ENCODE measurements around the gene ARVCF.

ARVCF gene

GRCh38 chr22:20053407-20054033 lies 36.9 kb upstream of the ARVCF start:
- CTCF ChIA-PET, result interaction anchor here (0.6 kb wide), 1 partner anchor 89 kb away, joined by 3 read pairs; no protein-coding TSS in a partner anchor
- no peak overlapping the region for H3K4me3 ChIP-seq (ENCODE audit: low read depth, low read length)
- H3K4me1 ChIP-seq (ENCODE audit: control insufficient read depth, insufficient read depth, low read length), result no peaks in the 10 kb centered on the region
- POLR2A ChIA-PET, result no interaction called here
- peaks cover 0 to 57% of the 10 kb centered on the region in 2 experiments; a peak in 2 of 3 replicates for H3K36me3 ChIP-seq (ENCODE audit: control insufficient read depth in 2 of 2, insufficient read depth in 1 of 2, low read length in 2 of 2)
- TF ChIP-seq ZNF341 (tag by site-specific recombination; IDR thresholded peaks at IDR 0.05; ENCODE audit: low read depth), result peak; percentile 81
- TF ChIP-seq ZNF664 (tag by site-specific recombination; IDR thresholded peaks at IDR 0.05), result no peak
- no peak for TF ChIP-seq BCL6B (tag by site-specific recombination; IDR thresholded peaks at IDR 0.05)
- no peak for TF ChIP-seq ZNF677 (tag by site-specific recombination; IDR thresholded peaks at IDR 0.05)
- TF ChIP-seq PATZ1 (tag by site-specific recombination; IDR thresholded peaks at IDR 0.05), result no peak
- TF ChIP-seq ZFP37 (tag by site-specific recombination; IDR thresholded peaks at IDR 0.05), result no peak
- no peaks in the 10 kb centered on the region for H3K9me3 ChIP-seq (ENCODE audit: control insufficient read depth, insufficient read depth, low read depth, low read length)
- H3K27ac ChIP-seq (ENCODE audit: extremely low read depth, low read depth, low read length), result no peak overlapping the region

GRCh38 chr22:20052309-20053259 lies 36.0 kb upstream of the ARVCF start:
- Histone ChIP-seq H3K36me3 (ENCODE audit: control insufficient read depth in 2 of 2, insufficient read depth in 1 of 2, low read length in 2 of 2) (peaks cover 0 to 59% of the 10 kb centered on the region in 2 experiments; a peak in 2 of 3 replicates), H3K4me1 (ENCODE audit: control insufficient read depth, insufficient read depth, low read length) (no peaks in the 10 kb centered on the region), H3K9me3 (ENCODE audit: control insufficient read depth, insufficient read depth, low read depth, low read length) (no peaks in the 10 kb centered on the region), H3K4me3 (ENCODE audit: low read depth, low read length) (no peak overlapping the region), H3K27ac (ENCODE audit: extremely low read depth, low read depth, low read length) (no peak overlapping the region)
- TF ChIP-seq HIC1 (tag by site-specific recombination; IDR thresholded peaks at IDR 0.05) (0 out of 2 replicates have a peak, but pooled peaks have one; percentile 14), ZNF677 (tag by site-specific recombination; IDR thresholded peaks at IDR 0.05) (no peak), EGR2 (tag by site-specific recombination; IDR thresholded peaks at IDR 0.05; ENCODE audit: low read depth) (0 out of 2 replicates have a peak, but pooled peaks have one; percentile 11)
- POLR2A ChIA-PET, result no interaction called here
- CTCF ChIA-PET, result no interaction called here

GRCh38 chr22:20051927-20052308 lies 35.3 kb upstream of the ARVCF start:
- TF ChIP-seq ZNF426 (tag by site-specific recombination; IDR thresholded peaks at IDR 0.05) (no peak), INSM2 (tag by site-specific recombination; IDR thresholded peaks at IDR 0.05) (no peak), ZSCAN4 (tag by site-specific recombination; IDR thresholded peaks at IDR 0.05) (no peak)
- no peak overlapping the region for H3K4me3 ChIP-seq (ENCODE audit: low read depth, low read length)
- peaks cover 0 to 62% of the 10 kb centered on the region in 2 experiments; a peak in 2 of 3 replicates for H3K36me3 ChIP-seq (ENCODE audit: control insufficient read depth in 2 of 2, insufficient read depth in 1 of 2, low read length in 2 of 2)
- no peak overlapping the region for H3K27ac ChIP-seq (ENCODE audit: extremely low read depth, low read depth, low read length)
- POLR2A ChIA-PET, result no interaction called here
- no peaks in the 10 kb centered on the region for H3K4me1 ChIP-seq (ENCODE audit: control insufficient read depth, insufficient read depth, low read length)
- CTCF ChIA-PET, result no interaction called here
- H3K9me3 ChIP-seq (ENCODE audit: control insufficient read depth, insufficient read depth, low read depth, low read length), result no peaks in the 10 kb centered on the region
